ENCODE results near the gene ZG16.

- TF ChIP-seq CTCF (IDR thresholded peaks at IDR 0.05) = no peak
- TF ChIP-seq POLR2A (IDR thresholded peaks at IDR 0.05) = no peak
These were observed 11.0 kb upstream of the ZG16 start for GRCh38 chr16:29767062-29767461.
